Adrenal gland (tissue), 5 donors: Measurements from ENCODE around the gene GARS1.

Source experiments
- POLR2A ChIP-seq, 2 donors: fragments of 450-650 bp; IDR thresholded peaks; one replicate each; pipeline ENCODE4 v1.6.1; 2017; ENCODE audit warnings: antibody characterized with exemption in 2 of 2, mild to moderate bottlenecking in 2 of 2, moderate library complexity in 1 of 2
- TF ChIP-seq, protein P1 (sequence below), 6 experiments: fragments of 450-650 bp in 4 of 6; fragments of 200-600 bp in 2 of 6; sonication (generic) in 1 of 6; IDR thresholded peaks; 1 replicate in 5 of 6; 2 replicates in 1 of 6; pipeline versions ENCODE4 v1.5.1 to v1.8.0; 2016 to 2021; ENCODE audit warnings: antibody characterized with exemption in 6 of 6, mild to moderate bottlenecking in 2 of 6, moderate library complexity in 1 of 6
- donor health status: DM: no; HTN: no; CAD: no.

DNA sequence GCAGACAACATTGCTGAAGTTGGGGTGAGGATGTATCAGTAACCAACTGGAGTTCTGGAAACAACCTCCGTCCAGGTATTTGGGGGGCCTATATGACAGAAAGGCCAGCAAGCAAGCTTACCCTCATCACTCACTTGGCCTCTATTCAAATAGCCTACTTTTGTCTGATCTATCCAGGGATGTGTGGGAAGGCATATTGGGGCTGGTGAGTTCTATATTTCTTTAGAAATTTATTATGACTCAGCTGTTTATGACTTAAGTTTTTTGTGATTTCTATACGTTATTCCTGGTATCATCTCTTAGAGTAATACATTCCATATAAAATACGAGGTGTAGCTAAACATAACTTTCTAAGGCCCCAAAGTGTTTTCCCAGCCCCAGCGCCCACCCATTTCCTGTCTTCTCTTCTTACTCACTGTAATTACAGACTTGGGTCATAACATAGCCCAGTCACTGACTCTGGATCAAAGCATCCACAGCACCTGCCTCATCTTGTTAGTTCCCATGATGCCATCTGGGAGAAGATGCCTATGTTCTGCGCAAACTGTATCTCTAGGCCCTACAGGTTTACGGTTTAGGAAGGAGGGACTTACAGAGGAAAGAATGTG lies 18.1 kb downstream of the GARS1 start:
- TF ChIP-seq, protein P1, sequence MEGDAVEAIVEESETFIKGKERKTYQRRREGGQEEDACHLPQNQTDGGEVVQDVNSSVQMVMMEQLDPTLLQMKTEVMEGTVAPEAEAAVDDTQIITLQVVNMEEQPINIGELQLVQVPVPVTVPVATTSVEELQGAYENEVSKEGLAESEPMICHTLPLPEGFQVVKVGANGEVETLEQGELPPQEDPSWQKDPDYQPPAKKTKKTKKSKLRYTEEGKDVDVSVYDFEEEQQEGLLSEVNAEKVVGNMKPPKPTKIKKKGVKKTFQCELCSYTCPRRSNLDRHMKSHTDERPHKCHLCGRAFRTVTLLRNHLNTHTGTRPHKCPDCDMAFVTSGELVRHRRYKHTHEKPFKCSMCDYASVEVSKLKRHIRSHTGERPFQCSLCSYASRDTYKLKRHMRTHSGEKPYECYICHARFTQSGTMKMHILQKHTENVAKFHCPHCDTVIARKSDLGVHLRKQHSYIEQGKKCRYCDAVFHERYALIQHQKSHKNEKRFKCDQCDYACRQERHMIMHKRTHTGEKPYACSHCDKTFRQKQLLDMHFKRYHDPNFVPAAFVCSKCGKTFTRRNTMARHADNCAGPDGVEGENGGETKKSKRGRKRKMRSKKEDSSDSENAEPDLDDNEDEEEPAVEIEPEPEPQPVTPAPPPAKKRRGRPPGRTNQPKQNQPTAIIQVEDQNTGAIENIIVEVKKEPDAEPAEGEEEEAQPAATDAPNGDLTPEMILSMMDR (IDR thresholded peaks at IDR 0.05): no peak
- TF ChIP-seq POLR2A (IDR thresholded peaks at IDR 0.05): no peak
